ENCODE measurements around the gene FBXO15. TPM values are rescaled to one million over a fixed set of nuclear protein-coding genes. Genes with fewer than 3 reads are reported as not detected.

The FBXO15 gene
- total RNA-seq, 4 donors from 2014 or later, result 0.60 to 0.80 TPM; not detected in 2

DNA sequence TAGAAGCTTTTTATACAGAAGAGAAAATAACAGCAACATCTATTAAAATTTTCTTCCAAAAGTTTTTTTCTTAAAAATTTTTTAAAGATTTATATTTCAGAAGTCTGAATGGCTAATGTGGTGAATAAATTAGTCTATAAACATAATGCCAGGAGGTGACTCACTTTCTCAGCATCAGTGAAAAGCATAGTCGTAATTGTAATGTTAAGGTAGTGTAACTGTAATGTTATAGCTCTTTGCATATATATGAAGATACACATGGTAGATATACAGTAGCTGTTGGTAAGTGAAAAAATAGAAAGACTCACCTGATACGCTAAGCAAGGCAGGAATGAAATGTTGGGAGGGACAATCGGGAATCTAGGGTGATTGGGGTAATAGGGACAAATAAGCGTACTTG, 6.2 kb upstream of the FBXO15 start:
- Histone ChIP-seq H3K27me3 (no peaks in the 10 kb centered on the region), H3K36me3 (peaks cover 43% of the 10 kb centered on the region), H3K27ac (no peak overlapping the region), H3K4me3 (no peak overlapping the region), H3K4me1 (peaks cover 28% of the 10 kb centered on the region), H3K9me3 (no peaks in the 10 kb centered on the region)
- 79% methylated on average over 4 of the region's 4 CpGs for WGBS
- DNase-seq (ENCODE audit: low spot score in 2 of 2), result no peak
- TF ChIP-seq POLR2AphosphoS5 (IDR thresholded peaks at IDR 0.05) (no peak), EP300 (IDR thresholded peaks at IDR 0.05) (no peak), CTCF (IDR thresholded peaks at IDR 0.05) (no peak), POLR2A (IDR thresholded peaks at IDR 0.05) (no peak)

DNA sequence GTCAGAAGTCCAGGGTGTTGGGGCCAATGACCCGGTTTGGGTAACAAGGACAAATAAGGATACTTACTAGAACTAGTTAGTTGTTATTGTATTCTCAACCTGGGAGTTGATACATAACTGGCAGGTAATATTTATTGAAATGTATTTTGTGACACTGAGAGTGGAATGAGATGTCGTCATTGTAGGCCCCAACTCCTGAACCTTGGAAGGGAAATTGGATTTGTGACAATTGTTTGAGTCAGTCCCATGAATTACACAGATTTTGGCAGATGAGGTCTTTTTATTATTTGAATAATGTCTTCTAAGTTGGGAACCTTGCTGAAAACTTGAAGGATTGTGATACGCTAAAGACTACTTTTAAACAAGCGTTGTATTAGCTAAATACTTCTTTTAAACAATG, 5.7 kb upstream of the FBXO15 start:
- no peaks in the 10 kb centered on the region for H3K27me3 ChIP-seq
- peaks cover 30% of the 10 kb centered on the region for H3K4me1 ChIP-seq
- DNase-seq (ENCODE audit: low spot score in 2 of 2), result no peak
- no peak overlapping the region for H3K4me3 ChIP-seq
- no peak overlapping the region for H3K27ac ChIP-seq
- H3K36me3 ChIP-seq, result peaks cover 39% of the 10 kb centered on the region
- 76% methylated on average over 4 of the region's 4 CpGs for WGBS
- no peak for TF ChIP-seq POLR2AphosphoS5 (IDR thresholded peaks at IDR 0.05)
- no peak for TF ChIP-seq EP300 (IDR thresholded peaks at IDR 0.05)
- TF ChIP-seq CTCF (IDR thresholded peaks at IDR 0.05), result no peak
- TF ChIP-seq POLR2A (IDR thresholded peaks at IDR 0.05), result no peak
- H3K9me3 ChIP-seq, result no peaks in the 10 kb centered on the region

GRCh38 chr18:74152857-74153256, 5.2 kb upstream of the FBXO15 start:
- DNase-seq (ENCODE audit: low spot score in 2 of 2), result no peak
- Histone ChIP-seq H3K27ac (no peak overlapping the region), H3K9me3 (no peaks in the 10 kb centered on the region), H3K27me3 (no peaks in the 10 kb centered on the region), H3K36me3 (peaks cover 34% of the 10 kb centered on the region), H3K4me1 (peaks cover 30% of the 10 kb centered on the region), H3K4me3 (no peak overlapping the region)
- WGBS, result 95% methylated on average over 2 of the region's 2 CpGs
- TF ChIP-seq CTCF (IDR thresholded peaks at IDR 0.05) (no peak), POLR2AphosphoS5 (IDR thresholded peaks at IDR 0.05) (no peak), EP300 (IDR thresholded peaks at IDR 0.05) (no peak), POLR2A (IDR thresholded peaks at IDR 0.05) (no peak)

- 72% methylated on average over 5 of the region's 6 CpGs for WGBS
Observed at GRCh38 chr18:74152270-74152669, 4.6 kb upstream of the FBXO15 start.

DNA sequence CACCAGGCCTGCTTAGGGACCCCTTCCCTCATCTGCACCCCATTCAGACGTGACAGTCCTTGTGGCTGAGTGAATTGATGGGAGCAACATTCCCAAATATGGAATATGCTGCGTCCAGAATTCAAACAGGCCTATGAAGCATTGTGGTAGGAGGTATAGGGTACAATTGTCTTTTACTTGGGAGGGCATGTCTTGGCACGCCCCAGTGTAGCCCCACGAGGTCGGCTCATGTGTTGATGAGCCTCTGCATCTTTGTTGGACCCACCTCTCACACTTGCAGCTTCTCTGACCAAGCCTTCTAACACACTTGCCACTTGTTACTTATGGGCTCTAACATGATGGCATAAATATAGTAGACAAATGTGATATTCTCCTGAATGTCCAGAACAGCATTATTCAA, 2.2 kb upstream of the FBXO15 start:
- 66% methylated on average over 3 of the region's 5 CpGs for whole genome bisulfite sequencing
- no peaks in the 10 kb centered on the region for H3K9me3 ChIP-seq

More at GRCh38 chr18:74152270-74152669, 4.6 kb upstream of the FBXO15 start:
- Histone ChIP-seq H3K36me3 (peaks cover 28% of the 10 kb centered on the region), H3K9me3 (no peaks in the 10 kb centered on the region), H3K27ac (no peak overlapping the region), H3K4me1 (peaks cover 33% of the 10 kb centered on the region), H3K27me3 (no peaks in the 10 kb centered on the region), H3K4me3 (no peak overlapping the region)
- DNase-seq (ENCODE audit: low spot score in 2 of 2), result no peak
- TF ChIP-seq CTCF (IDR thresholded peaks at IDR 0.05), result no peak
- TF ChIP-seq EP300 (IDR thresholded peaks at IDR 0.05), result no peak
- no peak for TF ChIP-seq POLR2A (IDR thresholded peaks at IDR 0.05)
- TF ChIP-seq POLR2AphosphoS5 (IDR thresholded peaks at IDR 0.05), result no peak

GRCh38 chr18:74148543-74149070, 973 bp upstream of the FBXO15 start:
- Histone ChIP-seq H3K27ac (peak overlapping the region; percentile 88), H3K27me3 (no peaks in the 10 kb centered on the region), H3K9me3 (no peaks in the 10 kb centered on the region), H3K36me3 (peaks cover 4% of the 10 kb centered on the region), H3K4me1 (peaks cover 39% of the 10 kb centered on the region), H3K4me3 (peak overlapping the region; percentile 79)
- under 1% methylated on average over 25 of the region's 25 CpGs for WGBS
- TF ChIP-seq POLR2AphosphoS5 (IDR thresholded peaks at IDR 0.05) (no peak), EP300 (IDR thresholded peaks at IDR 0.05) (no peak), CTCF (IDR thresholded peaks at IDR 0.05) (no peak)
- no peak for DNase-seq (ENCODE audit: low spot score in 2 of 2)

More for the DNA sequence above, 2.2 kb upstream of the FBXO15 start:
- DNase-seq (ENCODE audit: low spot score in 2 of 2), result no peak
- no peak overlapping the region for H3K4me3 ChIP-seq
- H3K4me1 ChIP-seq, result peaks cover 39% of the 10 kb centered on the region
- peaks cover 9% of the 10 kb centered on the region for H3K36me3 ChIP-seq
- no peaks in the 10 kb centered on the region for H3K27me3 ChIP-seq
- TF ChIP-seq POLR2A (IDR thresholded peaks at IDR 0.05), result no peak
- TF ChIP-seq EP300 (IDR thresholded peaks at IDR 0.05), result no peak
- H3K27ac ChIP-seq, result no peak overlapping the region
